ENCODE measurements around the gene GRIN2A.

GRIN2A gene

DNA sequence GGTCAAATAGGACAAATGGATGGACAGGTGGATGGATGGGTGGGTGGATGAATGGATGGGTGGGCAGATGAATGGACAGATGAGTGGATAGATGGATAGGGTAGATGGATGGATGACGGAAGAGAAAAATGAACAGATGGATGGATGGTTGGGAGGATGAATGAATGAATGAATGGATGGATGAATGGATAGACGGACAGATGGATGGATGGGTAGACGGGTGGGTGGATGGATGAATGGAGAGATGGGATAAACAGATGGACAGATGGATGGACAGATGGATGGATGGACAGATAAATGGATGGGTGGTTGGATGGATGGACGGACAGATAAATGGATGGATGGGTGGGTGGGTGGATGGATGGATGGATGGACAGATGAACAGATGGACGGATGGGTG lies 232.8 kb downstream of the GRIN2A start:
- no peak for DNase-seq (ENCODE audit: low read depth, low spot score)
- no peak overlapping the region for H3K4me3 ChIP-seq (ENCODE audit: low read length)

GRCh38 chr16:9948933-9949332 lies 233.3 kb downstream of the GRIN2A start:
- H3K4me3 ChIP-seq (ENCODE audit: low read length): no peak overlapping the region
- no peak for DNase-seq (ENCODE audit: low read depth, low spot score)

DNA sequence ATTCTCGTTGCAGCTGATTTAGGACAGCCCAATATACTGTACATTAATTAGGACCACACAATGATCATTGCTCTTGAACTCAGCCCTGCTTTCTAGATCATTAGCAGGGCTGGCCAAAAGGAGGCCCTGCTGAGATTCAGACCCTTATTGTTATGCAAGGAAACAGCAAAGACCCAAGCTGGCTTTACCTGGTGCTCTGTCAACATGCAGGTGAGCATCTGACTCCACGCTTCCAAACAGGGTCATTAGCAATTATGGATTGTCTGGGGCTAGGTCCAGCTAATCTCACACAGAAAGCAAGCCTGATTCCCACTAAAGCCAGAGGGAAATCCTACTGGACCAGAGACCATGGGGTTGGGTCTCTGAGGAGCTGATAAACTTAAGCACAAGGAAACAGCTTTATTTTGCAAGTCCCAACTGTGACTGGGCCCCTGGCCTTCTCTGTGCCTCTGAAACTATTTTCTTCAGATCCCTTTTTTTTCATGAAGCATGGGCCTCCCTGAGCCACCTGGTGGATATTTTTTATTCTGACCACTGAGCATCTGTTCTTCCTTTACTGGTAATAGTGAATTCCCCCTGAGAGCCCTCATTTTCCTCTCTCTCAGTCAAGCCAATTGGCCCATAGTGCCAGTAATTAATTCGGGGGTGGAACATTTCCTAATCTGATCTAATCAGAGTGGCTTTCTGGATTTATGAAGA lies 236.1 kb downstream of the GRIN2A start:
- no peak overlapping the region for H3K4me3 ChIP-seq (ENCODE audit: low read length)
- no peak for DNase-seq (ENCODE audit: low read depth, low spot score)

- H3K4me3 ChIP-seq (ENCODE audit: low read length): no peak overlapping the region
- DNase-seq (ENCODE audit: low read depth, low spot score): no peak
Observed at GRCh38 chr16:9943121-9943520, 239.1 kb downstream of the GRIN2A start.

DNA sequence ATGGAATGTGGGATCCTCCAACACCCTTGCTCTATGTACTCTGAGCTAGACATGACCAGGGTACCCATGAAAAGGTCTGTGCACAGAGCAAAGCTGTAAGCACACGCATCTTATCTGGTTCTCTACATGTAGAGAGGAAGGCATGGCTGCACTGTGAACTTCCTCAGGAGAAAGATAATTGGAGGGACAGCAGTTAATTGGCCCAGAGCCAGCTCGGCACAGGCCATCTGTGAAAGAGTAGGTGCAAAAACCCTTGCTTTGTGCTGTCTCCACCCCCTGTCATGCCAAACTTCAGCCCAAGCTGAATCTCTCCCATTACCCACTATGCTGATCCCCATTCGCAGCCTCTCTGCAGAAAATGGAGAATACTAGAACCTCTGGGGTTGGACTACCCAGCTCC lies 241.0 kb downstream of the GRIN2A start:
- DNase-seq (ENCODE audit: low read depth, low spot score): no peak
- H3K4me3 ChIP-seq (ENCODE audit: low read length): no peak overlapping the region

DNA sequence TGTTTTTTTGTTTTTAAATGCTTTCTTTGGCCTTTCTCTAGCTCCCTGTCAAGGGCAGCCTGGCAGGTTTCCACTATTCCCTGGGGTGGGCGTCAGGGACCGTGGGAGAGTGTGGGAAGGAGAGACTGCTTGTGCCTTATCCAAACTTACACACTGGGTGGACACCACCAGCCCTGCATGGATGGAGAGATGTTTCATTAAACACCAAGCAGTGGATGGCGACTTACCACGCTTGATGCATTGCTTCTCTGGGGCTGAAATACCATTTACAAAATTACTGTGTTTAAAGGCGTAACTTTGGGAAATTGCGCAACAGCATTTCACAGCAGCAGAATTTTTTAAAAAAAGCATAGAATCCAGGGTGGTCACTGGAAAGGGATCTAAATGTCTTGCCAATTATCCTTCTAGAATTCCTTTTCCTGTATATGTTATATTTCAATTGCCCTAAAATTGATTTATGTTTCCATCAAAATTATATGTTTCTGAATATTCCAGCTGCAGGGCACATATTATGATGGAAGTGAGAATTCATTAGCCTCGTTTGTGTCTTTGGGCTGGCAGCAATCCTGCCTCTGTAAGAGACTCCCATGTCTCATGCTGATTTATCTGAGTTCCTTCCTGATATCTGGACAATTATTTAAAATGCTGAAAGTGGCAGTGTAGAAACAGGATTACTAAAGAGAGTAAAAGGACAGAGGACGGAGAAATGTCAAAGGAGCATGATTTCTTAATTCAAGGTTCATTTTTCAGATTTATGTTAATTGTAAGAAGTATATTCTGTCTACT lies 247.3 kb downstream of the GRIN2A start:
- H3K4me3 ChIP-seq (ENCODE audit: low read length): no peak overlapping the region
- DNase-seq (ENCODE audit: low read depth, low spot score): no peak

- DNase-seq (ENCODE audit: low read depth, low spot score): no peak
- H3K4me3 ChIP-seq (ENCODE audit: low read length): no peak overlapping the region
Observed at GRCh38 chr16:9932919-9933653, 249.1 kb downstream of the GRIN2A start.

DNA sequence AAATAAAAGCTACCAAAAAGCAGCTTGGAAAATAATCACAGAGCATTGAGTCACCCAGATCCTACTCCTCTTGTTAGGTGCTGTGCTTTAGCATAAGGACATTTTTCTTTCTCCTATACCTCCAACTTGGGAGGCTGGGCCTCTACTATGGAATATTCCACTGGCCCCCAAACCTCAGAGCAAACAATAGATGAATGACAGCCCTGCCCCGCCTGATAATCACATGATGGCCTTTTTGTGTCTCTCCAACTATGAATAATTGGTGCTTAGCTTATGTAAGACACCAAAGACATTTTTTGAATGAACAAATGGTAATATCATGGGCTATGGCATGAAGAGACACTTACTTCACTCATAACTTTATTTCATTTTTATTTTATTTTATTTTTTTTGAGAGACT lies 250.2 kb downstream of the GRIN2A start:
- H3K4me3 ChIP-seq (ENCODE audit: low read length): no peak overlapping the region
- no peak for DNase-seq (ENCODE audit: low read depth, low spot score)

DNA sequence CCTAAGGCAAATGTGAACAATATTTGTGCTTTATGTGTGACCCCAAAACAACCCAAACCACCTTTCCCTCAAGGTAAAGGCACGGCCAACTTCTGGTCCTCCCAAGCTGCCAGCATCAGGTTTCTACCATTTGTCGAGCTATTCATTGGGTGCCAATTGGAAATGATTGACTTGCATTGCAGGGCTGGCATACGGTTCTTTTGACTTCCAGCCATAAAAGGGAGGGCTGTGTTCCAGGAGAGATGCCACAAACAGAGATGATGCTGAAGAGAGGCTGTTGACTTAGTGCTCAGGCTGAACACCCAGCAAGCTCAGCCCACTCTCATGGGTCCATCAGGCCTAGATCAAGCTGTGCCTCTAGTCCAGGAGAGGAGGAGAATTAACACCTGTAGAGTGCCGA lies 252.4 kb downstream of the GRIN2A start:
- no peak for DNase-seq (ENCODE audit: low read depth, low spot score)
- H3K4me3 ChIP-seq (ENCODE audit: low read length): no peak overlapping the region

DNA sequence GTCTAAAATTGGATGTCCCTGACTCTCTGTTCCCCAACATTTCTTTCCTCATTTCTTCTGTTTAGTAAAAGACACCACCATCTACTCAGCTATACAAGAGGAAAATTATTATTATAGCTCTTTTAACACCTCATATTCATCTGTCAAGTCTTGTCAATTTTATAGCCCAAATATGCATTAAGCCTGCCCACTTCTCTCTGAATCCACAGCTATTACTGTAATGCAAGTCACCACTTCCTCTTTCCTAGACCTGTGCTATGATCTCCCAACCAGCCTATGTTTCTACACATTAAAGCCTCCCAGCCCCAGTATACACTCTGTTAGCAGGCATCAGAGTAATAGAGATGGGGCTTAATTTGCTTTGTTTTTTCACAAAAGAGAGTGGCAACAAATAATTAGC lies 252.9 kb downstream of the GRIN2A start:
- no peak overlapping the region for H3K4me3 ChIP-seq (ENCODE audit: low read length)
- no peak for DNase-seq (ENCODE audit: low read depth, low spot score)

- no peak overlapping the region for H3K4me3 ChIP-seq (ENCODE audit: low read length)
- DNase-seq (ENCODE audit: low read depth, low spot score): no peak
Observed at GRCh38 chr16:9922441-9922840, 259.8 kb downstream of the GRIN2A start.

DNA sequence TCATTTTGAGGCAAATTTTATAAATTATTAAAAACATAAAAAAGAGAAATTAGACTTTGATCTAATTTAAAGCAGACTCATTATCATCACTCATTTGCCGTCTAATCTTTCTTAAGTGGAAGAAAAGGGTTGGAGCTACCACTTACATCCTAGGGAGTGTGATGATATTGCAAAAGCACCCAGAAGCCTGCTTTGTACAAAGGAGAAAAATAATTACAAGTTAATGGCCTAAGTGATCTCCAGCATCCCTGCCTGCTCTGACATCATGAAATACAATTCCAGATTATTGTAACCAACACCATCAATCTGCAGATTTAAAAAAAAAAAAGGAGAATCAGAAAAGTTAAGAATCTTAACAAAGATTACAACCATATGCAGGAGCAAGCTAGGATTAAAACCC lies 260.2 kb downstream of the GRIN2A start:
- DNase-seq (ENCODE audit: low read depth, low spot score): no peak
- no peak overlapping the region for H3K4me3 ChIP-seq (ENCODE audit: low read length)

DNA sequence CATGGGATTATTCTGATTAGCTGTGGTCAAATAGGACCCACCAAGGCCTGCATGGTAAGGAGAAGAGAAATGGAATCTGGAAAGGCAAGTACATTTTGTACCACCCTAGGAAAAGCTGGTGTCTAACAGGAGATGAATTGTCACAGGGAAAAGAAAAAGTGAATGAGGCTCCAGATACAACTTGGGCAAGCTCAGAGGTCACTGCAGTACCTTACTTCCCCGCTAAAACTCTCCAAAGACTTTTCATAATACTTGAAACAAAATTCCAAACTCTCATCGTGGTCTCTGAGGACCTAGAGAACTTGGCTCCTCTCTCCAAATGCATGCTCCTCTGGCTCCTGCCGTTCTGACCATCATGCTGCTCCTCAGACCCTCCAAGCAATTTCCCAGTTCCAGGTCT lies 262.8 kb downstream of the GRIN2A start:
- H3K4me3 ChIP-seq (ENCODE audit: low read length): no peak overlapping the region
- no peak for DNase-seq (ENCODE audit: low read depth, low spot score)

DNA sequence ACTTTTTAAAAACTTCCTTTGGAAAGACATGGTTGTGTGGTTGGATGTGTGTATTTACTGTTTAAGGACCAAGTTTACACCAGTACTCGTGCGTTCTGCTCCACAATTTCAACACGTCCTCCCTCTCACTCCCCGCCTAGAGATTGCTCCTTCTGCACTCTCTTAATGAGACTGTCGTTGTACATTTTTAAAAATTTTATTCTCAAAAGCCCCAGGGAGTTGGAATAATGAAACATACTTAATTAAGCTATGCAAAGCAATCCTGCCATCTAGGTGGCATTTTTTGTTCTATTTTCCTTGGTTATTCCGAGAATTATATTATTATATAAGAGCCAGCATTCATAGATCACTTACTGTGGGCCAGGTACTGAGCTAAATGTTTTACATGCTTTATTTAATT lies 264.5 kb downstream of the GRIN2A start:
- no peak overlapping the region for H3K4me3 ChIP-seq (ENCODE audit: low read length)

GRCh38 chr16:9913604-9914326 lies 268.5 kb downstream of the GRIN2A start:
- no peak overlapping the region for H3K4me3 ChIP-seq (ENCODE audit: low read length)
- no peak for DNase-seq (ENCODE audit: low read depth, low spot score)

More for the DNA sequence above, 264.5 kb downstream of the GRIN2A start:
- DNase-seq (ENCODE audit: low read depth, low spot score): no peak

DNA sequence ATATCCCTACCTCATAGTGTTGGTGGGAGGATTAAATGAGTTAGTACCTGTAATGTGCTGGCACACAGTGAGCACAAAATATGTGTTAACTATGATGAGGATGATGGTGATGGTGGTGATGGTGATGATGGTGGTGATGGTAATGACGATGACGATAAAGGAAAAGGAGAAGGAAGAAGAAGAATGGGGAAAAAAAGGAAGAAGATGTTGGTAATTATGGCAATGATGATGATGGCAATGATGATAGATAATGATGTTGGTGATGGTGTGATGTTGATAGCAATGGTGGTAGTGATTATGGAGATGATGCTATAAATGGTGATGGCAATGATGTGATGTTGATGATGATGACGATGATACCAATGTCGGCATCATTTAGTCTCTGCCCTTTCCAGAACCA lies 270.2 kb downstream of the GRIN2A start:
- no peak for DNase-seq (ENCODE audit: low read depth, low spot score)
- no peak overlapping the region for H3K4me3 ChIP-seq (ENCODE audit: low read length)

DNA sequence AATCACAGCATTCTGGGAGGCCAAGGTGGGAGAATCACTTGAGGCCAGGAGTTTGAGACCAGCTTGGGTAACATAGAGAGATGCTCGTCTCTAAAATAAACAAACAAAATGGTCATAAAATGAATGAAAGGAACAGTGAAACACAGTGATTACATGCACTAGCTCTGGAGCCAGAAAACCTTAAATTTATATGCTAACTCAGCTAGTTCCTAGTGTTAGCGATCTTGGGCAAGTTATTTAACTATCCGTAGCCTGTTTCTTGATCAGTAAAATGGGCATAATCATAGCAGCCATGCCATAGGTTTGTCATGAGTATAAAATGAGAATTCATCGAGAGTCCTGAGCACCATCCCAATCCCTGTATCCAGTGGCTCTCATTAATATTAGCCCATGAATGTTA lies 271.0 kb downstream of the GRIN2A start:
- no peak for DNase-seq (ENCODE audit: low read depth, low spot score)
- no peak overlapping the region for H3K4me3 ChIP-seq (ENCODE audit: low read length)

- no peak overlapping the region for H3K4me3 ChIP-seq (ENCODE audit: low read length)
- no peak for DNase-seq (ENCODE audit: low read depth, low spot score)
Observed at GRCh38 chr16:9909072-9909825, 273.0 kb downstream of the GRIN2A start.

GRCh38 chr16:9908613-9909012 lies 273.6 kb downstream of the GRIN2A start:
- no peak overlapping the region for H3K4me3 ChIP-seq (ENCODE audit: low read length)
- no peak for DNase-seq (ENCODE audit: low read depth, low spot score)
